Kidney tubule cell (primary cell): Measurements from ENCODE around the gene HERC4.
"Not testable (repeated sequence)": the region's sequence is repeated elsewhere in the genome, so short reads cannot be mapped to it uniquely, and the experiment has no call there.

ENCODE experiments used
- DNase-seq: peaks from one replicate; pipeline ENCODE4 v3.0.0-alpha.2; 2018; ENCODE audit warnings: low spot score

HERC4 gene

DNA sequence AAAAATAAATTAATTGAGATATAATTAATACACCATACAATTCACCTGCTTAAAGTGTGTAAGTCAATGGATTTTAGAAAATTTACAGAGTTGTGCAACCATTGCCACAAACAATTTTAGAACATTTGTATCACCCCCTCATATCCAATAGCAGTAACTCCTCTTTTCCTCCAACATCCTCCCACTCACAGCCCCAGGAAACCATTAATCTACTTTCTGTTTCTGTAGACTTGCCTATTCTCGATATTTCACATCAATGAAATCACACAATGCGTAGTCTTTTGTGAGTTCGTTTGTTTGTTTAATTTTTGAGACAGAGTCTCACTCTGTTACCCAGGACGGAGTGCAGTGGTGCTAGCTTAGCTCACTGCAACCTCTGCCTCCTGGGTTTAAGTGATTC, 13.7 kb upstream of the HERC4 start:
- DNase-seq = no peak

DNA sequence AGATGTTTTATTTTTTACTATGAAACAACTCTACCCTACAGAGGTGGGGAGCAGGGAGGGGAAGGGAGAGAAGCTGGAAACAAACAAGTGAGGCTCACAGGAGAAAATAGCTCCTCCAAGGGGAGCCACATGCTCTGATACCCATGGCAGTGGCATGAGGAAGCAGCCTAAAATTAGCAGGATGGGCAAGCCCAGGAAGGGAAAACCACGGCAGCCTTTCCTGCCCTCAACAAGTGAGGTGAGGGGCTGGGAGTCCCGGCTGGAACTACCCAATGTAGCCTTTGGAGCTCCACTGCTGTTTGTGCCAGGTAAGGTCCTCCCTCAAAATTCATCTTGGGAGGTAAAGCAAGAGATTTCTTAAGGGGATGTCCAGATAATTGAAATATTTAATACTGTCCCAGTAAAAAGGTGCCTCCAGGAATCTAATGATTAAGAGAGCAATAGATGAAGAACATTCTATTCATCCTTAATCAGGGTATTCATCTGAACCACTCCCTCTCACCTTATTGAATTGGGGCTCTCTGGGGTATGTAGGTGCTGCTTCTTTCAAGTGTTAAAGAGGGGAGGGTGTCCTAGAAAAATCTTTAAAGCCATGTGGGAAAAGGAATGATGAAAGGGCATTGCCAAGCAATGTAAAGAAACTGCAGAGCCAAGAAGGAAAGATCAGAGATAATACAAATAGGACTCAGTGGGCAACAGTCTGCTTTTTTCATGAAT, 12.8 kb upstream of the HERC4 start:
- DNase-seq = peak; percentile 57

DNA sequence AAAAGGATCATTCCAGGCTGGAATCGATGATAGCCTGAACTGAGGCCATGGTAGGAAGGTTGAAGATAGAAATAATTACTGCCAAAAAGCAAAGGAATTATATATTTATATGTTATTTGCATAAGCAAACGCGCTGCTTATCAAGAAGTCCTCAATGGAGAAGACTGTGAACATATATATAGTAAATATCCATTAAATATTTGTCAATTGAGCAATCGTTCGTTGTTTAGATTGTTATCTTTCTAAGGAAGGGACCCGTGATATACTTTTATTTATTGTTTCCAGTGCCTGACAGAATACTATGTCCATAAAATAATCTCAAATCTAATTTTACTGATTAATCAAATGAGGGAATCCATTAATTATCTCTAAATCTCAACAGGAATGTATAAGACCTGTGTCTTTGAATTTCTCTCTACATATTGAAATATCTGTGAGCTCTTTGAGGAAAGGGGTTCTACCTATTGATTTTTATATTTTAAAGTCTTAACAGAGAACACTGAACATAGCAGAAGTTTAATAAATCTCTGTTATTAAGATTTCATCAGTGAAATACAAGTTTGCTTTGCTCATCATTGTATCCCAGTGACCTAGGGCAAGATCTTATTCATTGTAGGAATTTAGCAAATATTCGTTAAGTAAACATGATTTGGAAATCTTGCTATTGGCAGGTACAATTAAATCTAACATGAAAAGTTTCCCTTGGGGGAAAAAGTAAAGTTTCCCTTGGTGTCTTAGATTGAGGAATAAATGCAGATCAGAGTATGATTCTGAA, 12.0 kb upstream of the HERC4 start:
- DNase-seq = no peak

DNA sequence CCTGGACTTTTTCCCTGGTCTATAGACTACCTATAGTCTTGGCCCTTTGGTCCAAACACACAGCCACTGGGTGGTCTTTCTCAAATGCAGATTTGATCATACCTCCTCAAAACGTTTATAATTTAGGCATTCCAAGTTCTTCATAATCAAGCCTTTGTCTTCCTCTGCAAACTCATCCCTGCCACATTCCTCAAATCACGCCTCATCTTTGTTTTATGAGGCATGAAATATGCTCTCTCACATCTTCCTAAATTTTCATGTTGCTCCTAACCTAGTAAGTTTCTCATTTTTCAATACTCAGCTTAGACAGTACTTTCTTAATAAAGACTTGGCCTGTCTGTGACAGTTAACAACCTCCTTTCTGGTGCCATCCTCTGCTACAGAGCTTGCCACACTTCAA, 10.9 kb upstream of the HERC4 start:
- peak; percentile 78 for DNase-seq

DNA sequence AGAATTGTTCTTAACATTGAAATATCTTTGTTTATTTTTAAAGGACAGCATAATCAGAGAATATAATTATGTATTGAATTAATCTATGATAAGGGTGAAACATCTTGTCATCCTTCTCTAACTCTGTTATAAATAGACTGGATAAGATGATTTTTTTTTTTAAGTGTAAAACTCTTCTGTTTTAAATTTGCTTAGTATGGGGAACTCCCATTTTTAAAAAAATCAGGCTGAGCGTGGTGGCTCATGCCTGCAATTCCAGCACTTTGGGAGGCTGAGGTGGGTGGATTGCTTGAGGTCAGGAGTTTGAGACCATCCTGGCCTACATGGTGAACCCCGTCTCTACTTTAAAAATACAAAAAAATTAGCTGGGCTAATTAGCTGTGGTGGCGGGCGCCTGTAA, 9.4 kb upstream of the HERC4 start:
- no peak for DNase-seq

DNA sequence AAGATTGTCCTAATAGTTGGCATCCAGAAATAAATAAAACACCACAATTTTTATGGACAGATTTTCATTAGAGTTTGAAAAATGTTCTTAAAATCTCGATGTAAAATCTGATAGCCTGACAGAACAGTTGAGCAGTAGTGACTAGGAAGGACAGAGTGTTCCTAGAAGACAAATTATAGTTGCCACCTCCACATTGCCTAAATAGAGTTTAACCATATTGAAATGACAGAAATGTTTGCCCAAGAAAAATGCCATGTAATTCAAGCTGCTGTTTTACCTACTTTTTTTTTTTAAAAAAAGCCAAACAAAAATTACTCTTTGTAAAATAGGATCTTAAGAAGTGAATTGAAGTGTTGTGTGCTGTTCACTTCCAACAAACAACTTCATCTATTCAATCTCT, 8.9 kb upstream of the HERC4 start:
- DNase-seq = no peak

DNA sequence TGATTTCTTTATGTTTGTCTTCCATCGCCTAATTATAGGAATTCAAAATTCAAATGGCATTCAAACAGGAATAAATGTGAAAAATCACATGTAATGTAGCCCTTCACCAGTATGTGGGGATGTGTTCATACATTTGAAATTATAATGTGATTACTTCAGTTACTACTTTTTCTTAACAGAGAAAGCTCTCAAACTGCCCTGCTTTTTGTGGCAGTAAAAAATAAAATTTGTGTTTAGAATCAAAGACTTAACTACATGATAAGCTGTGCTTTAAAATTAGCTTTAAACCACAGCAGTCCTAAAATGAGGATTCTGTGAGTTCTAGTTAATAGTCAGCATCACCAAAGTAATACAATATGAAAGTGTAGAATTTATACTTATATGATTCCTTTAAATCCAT, 7.8 kb upstream of the HERC4 start:
- DNase-seq = peak; percentile 47

DNA sequence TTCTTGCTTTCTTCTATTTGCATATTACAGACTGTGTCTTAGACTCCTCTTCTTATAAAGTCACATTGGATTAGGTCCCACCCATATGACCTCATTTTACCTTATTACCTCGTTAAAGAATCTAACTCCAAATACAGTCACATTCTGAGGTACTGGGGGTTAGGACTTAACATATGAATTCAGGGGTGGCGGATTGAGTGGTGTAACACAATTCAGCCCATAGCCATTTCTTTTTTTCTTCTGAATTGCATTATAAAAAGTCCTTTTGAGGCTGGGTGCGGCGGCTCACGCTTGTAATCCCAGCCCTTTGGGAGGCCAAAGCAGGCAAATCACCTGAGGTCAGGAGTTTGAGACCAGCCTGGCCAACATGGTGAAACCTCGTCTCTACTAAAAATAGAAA, 6.8 kb upstream of the HERC4 start:
- no peak for DNase-seq

DNA sequence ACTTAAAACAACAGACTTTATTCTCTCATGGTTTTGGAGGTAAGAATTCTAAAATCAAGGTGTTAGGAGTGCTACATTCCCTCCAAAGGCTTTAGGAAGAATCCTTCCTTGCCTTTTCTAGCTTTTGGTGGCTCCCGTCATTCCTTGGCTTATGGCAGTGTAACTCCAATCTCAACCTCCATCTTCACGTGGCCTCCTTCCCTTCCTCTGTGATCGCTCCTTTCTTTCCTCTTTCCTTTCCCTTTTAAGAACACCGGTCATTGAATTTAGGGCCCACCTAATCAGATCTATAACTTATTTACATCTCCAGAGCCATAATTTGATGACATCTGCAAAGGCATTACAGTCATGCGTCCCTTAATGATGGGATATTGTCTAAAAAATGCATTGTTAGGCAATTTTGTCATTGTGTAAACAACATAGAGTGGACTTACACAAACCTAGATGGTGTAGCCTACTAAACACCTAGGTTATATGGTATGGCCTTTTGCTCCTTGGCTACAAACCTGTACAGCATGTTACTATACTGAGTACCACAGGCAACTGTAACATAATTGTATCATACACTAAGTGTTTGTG, 5.9 kb upstream of the HERC4 start:
- no peak for DNase-seq

DNA sequence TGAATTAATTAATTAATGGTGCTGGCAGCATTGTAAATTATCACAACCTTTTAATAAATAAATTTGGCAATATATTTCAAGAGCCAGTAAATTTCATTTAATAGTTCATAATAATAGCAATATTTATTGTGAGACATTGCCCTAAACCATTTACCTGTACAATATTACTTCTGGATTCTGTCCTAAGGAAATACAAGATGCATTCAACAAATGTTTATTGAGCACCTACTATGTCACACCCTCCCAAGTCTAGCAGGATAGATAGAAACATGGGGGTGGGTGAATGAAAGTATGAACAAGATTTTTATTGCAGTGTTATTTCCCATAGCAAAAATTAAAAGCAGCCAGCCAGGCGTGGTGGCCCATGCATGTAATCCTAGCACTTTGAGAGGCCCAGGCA, 4.4 kb upstream of the HERC4 start:
- DNase-seq = no peak

DNA sequence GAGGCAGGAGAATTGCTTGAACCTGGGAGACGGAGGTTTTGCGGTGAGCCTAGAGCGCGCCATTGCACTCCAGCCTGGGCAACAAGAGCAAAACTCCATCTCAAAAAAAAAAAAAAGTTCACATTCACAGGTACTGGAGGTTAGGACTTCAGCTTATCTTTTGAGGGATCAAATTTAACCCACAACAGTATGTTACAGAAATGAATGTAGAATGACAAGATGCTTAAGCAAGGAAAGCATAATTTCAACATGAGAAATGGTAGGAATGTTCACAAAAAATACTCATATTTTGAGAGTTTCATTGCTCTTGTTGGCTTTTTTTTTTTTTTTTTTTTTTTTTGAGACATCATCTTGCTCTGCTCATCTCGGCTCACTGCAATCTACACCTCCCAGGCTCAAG, 1.9 kb upstream of the HERC4 start:
- DNase-seq = no peak

DNA sequence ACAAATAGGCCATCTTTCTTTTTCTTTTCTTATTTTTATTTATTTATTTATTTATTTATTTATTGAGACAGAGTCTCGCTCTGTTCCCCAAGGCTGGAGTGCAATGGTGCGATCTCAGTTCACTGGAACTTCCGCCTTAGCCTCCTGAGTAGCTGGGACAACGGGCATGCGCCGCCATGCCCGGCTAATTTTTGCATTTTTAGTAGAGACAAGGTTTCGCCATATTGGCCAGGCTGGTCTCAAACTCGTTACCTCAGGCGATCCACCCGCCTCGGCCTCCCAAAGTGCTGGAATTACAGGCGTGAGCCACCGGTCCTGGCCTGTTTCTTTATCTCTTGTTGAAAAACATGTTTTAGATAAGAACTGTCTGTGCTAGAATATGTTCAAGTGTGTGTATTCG, 998 bp upstream of the HERC4 start:
- DNase-seq = not testable (repeated sequence)

DNA sequence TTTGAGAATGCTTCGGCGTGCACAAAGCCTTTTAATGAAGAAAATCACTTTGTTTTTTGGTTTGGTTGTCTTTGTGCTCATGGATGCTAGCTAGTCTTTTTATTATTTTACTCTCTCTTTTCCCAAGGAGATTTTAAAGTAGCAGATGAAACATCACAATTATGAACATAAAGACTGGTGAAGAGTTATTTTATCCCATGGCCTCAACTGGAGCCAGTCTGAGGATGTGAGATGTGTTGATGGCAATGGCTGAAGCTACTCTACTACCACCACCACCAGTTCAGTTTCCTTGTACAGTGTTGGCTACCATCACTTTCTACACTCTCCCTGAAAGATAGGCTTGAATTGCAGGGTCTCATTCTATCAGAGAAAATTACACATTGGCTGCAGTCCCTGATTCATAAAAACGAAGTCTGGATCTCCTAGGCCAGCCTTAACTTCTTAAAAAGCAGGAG, 494 bp upstream of the HERC4 start:
- no peak for DNase-seq

DNA sequence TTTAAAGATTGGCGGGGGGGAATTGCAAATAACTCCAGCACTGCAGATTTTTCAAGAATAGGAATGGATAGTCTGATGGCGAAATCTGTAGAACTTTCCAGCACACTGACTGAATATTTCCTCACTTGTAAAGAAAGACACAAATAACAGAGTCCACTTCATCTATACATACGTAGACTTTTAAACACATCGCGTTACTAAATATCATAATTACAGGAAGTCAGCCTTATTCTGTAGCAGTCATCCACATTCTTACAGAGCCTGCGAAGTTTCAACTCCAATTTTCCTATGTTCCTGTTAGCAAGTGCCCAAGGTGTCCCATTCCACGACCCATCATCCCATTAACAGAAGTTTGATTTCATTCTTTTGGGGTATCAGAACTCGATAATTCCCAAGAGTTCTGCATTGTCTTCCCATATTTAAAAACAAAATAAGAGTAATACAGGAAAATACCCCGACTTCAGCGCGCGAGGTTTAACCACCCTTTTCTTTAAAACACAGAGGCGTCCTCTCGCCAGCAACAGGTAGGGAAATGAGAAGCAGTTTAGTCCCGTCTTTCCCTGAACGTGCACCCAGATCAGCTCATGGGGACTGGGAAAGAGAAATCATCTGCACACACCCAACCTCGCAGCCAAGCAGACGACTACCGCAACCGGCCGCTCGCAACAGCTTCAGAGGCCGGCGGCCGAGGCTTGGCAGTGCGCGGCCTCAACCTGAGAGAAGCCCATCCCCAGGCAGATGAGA, 880 bp downstream of the HERC4 start:
- peak; percentile 21 for DNase-seq

DNA sequence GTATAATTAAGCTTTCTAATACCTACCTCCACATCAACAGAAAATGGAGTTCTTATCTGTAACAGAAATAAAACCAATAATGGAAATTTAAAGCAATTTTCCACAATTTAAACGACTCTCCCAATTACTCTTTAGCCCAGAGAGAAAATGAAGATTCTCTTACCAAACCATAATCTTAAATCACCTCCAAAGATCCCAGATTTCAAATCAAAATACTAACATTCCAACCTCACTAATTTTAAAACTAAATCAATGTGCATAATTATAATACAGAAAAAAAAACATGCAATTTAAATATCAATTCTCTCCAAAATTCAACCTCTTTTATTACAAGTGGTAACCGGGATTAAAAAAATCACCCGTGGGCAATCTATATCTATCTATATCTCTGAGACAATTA, 1.5 kb downstream of the HERC4 start:
- DNase-seq = no peak

DNA sequence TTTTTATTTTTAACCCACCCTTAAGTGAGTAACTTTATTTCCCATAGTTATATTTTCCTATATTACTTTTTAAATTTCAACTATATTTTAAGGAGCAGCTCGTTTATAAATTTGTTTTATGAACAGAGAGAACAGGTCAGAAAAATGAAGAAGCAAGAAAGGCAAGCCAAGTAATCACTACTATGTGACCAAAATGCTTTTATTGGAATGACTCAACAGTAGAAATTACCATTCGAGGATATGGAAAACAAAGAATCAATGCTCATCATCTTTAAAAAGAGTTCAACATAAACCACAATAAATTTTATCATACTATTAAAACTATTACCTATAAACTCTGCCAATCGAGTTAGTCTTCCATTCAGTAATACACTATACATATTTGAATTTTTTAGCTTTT, 7.6 kb downstream of the HERC4 start:
- DNase-seq = no peak

DNA sequence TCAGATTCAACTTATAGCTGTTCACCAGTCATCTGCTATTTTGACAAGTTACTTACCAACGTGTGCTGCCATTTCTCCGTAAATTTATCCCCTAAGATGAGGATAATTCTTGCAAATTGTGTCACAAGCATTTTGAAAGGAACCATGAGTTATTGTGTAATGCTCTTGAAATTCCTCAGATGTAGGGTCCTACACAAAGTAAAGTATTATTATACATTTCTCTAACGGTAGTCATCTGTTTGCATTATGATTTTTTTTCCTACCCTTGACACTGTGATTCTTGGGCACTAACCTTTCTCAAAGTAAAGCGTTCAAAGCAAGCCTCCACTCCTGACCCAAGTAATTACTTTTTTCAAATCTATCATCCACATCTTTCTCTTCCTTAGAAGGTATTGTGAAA, 8.1 kb downstream of the HERC4 start:
- DNase-seq = no peak

DNA sequence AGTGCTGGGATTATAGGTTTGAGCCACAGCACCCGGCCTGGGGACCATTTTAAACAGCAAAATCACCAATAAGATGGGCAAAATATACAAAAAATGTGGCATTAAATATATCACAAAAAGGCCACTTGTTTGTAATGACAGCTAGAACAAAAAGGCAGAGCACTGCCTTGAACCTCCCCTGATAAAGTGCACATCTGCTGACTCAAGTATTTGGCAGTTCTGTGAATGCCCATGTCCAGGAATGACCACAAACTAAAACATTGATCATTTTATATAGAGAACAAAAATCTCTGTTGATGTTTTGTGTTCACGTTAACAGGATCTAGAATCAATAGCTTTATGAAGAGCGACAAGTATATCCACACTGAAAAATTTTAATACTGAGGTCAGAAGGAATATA, 21.5 kb downstream of the HERC4 start:
- DNase-seq = no peak

DNA sequence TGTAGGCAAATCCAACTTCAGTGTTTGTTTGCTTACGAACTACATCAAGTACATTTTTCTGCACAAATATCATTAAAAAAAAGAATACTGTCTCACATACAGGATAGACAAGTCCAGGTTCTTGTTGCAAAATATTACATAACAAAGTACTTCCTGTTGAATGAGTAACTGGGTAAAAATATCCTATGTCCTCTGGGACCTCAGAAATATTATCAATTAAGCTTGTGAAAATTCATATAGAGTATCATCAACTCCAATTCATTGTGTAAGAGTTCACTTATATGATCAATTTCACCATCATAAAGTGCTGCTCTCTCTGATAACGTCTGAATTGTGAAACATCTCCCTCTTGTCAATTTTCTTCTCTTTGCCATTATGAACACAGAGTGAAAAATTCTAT, 22.6 kb downstream of the HERC4 start:
- DNase-seq = no peak

DNA sequence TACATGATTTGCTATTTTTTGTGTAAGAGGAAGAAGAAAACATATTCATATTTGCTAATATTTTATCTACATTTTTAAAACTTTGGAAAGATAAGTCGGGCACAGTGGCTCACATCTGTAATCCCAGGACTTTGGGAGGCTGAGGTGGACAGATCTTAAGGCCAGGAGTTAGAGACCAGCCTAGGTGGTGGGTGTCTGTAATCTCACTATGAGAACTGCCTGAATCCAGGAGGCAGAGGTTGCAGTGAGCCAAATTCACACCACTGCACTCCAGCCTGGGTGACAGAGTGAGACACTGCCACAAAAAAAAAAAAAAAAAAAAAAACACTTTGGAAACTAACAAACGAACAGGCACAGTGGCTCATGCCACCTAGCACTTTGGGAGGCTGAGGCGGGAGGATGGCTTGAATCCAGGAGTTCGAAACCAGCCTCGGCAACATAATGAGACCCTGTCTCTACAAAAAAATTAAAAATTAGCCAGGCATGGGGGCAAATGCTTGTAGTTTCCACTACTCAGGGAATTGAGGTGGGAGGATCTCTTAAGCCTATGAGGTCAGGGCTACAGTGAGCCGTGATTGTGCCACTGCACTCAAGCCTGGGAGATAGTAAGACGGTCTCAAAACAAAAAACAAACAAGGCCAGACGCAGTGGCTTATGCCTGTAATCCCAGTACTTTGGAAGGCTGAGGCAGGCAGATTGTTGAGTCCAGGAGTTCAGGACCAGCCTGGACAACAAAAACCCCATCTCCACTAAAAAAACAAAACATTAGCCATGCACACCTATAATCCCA, 25.6 kb downstream of the HERC4 start:
- no peak for DNase-seq

DNA sequence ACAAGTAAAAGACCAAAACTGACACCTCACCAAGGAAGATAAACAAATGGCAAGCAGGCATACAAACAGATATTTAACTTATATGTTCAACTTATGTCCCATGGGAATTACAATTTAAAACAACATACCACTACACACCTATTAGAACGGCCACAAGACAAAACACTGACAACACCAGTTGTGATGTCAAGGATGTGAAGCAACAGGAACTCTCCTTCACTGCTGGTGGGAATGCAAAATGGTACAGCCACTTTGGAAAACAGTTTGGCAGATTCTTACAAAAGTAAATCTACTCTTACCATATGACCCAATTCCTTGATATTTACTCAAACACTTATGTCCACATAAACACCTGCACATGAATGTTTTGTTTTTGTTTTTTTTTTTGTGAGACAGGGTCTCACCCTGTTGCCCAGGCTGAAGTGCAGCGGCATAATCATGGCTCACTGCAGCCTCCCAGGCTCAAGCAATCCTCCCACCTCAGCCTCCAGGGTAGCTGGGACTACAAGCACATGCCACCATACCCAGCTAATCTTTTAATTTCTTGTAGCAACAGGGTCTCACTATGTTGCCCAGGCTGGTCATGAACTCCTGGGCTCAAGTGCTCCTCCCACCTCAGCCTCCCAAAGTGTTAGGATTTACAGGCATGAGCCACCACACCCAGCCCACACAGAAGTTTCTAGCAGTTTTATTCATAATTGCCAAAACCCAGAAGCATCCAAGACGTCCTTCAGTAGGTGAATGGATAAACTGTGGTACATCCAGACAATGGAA, 27.3 kb downstream of the HERC4 start:
- DNase-seq = no peak
